KMS-11 (cell line): ENCODE data around the gene SLC1A4.
"Not testable (repeated sequence)": the region's sequence is repeated elsewhere in the genome, so short reads cannot be mapped to it uniquely, and the experiment has no call there.

Source experiments
- H2AFZ ChIP-seq: fragments of 200-600 bp; sonication (generic); 2 replicates; pipeline ENCODE4 v1.6.1; 2016; ENCODE audit warnings: antibody characterized with exemption, mixed run types, low read depth
- H3K27ac ChIP-seq: fragments of 200-600 bp; sonication (generic); 2 replicates; pipeline ENCODE4 v1.6.1; 2016; ENCODE audit warnings: mild to moderate bottlenecking, mixed run types
- H3K27me3 ChIP-seq: fragments of 200-600 bp; sonication (generic); 2 replicates; pipeline ENCODE4 v1.6.1; 2017; ENCODE audit warnings: mild to moderate bottlenecking, low read depth, mixed run types, moderate library complexity; ENCODE audit not compliant: insufficient read depth
- H3K36me3 ChIP-seq: fragments of 200-600 bp; sonication (generic); 2 replicates; pipeline ENCODE4 v1.6.1; 2017; ENCODE audit warnings: mild to moderate bottlenecking, mixed run types; ENCODE audit not compliant: insufficient read depth
- H3K4me1 ChIP-seq: fragments of 200-600 bp; sonication (generic); 2 replicates; pipeline ENCODE4 v1.6.1; 2016; ENCODE audit warnings: mild to moderate bottlenecking, low read depth, mixed run types; ENCODE audit not compliant: poor library complexity, severe bottlenecking
- H3K4me2 ChIP-seq: fragments of 200-600 bp; sonication (generic); 2 replicates; pipeline ENCODE4 v1.7.0; 2016; ENCODE audit warnings: mild to moderate bottlenecking, mixed run types
- H3K4me3 ChIP-seq: fragments of 200-600 bp; sonication (generic); IDR thresholded peaks from 2 replicates; pipeline ENCODE4 v1.6.1; 2017; ENCODE audit warnings: low read depth, low read length, mixed read lengths; ENCODE audit not compliant: insufficient read depth
- H3K79me2 ChIP-seq: fragments of 200-600 bp; sonication (generic); 2 replicates; pipeline ENCODE4 v1.6.1; 2016; ENCODE audit warnings: low read depth, mixed run types; ENCODE audit not compliant: insufficient read depth
- H3K9ac ChIP-seq: fragments of 200-600 bp; sonication (generic); 2 replicates; pipeline ENCODE4 v1.6.1; 2016; ENCODE audit warnings: mild to moderate bottlenecking, mixed run types
- H4K20me1 ChIP-seq: fragments of 200-600 bp; sonication (generic); 2 replicates; pipeline ENCODE4 v1.6.1; 2016; ENCODE audit warnings: mild to moderate bottlenecking, mixed run types; ENCODE audit not compliant: insufficient read depth
- CTCF ChIP-seq: fragments of 200-600 bp; sonication (generic); conservative IDR thresholded peaks from 2 replicates; pipeline ENCODE4 v1.6.1; 2017; ENCODE audit warnings: low read depth, mild to moderate bottlenecking, antibody characterized with exemption, low read length, moderate library complexity, mixed read lengths

SLC1A4 gene

GRCh38 chr2:65032019-65032975 lies 43.1 kb downstream of the SLC1A4 start:
- Histone ChIP-seq H3K9ac (peak overlapping the region; percentile 40; the same call in 1 of the 2 replicates), H4K20me1 (no peaks in the 10 kb centered on the region), H3K27ac (peak overlapping the region; percentile 63; the same call in 1 of the 2 replicates), H3K4me3 (peak overlapping the region; percentile 78), H3K4me2 (peak overlapping the region; percentile 95), H3K36me3 (no peaks in the 10 kb centered on the region), H3K4me1 (peaks cover 69% of the 10 kb centered on the region), H3K27me3 (no peaks in the 10 kb centered on the region), H3K79me2 (no peaks in the 10 kb centered on the region), H2AFZ (peak overlapping the region; percentile 48; the same call in 1 of the 2 replicates)
- 0 out of 2 replicates have a peak, but pooled peaks have one; percentile 13 for TF ChIP-seq CTCF

GRCh38 chr2:65033178-65033577 lies 44.0 kb downstream of the SLC1A4 start:
- H3K4me3 ChIP-seq: no peak overlapping the region
- H4K20me1 ChIP-seq: no peaks in the 10 kb centered on the region
- H3K9ac ChIP-seq: no peak overlapping the region
- no peak overlapping the region; the same call in 1 of the 2 replicates for H2AFZ ChIP-seq
- H3K79me2 ChIP-seq: no peaks in the 10 kb centered on the region
- no peak overlapping the region; the same call in 1 of the 2 replicates for H3K4me2 ChIP-seq
- no peaks in the 10 kb centered on the region for H3K27me3 ChIP-seq
- peaks cover 61% of the 10 kb centered on the region for H3K4me1 ChIP-seq
- H3K36me3 ChIP-seq: no peaks in the 10 kb centered on the region
- H3K27ac ChIP-seq: peak overlapping the region; percentile 20; the same call in 1 of the 2 replicates
- peak; percentile 49 for TF ChIP-seq CTCF

- not testable (repeated sequence) for H4K20me1 ChIP-seq, H3K4me2 ChIP-seq, H3K27me3 ChIP-seq, H3K79me2 ChIP-seq, H2AFZ ChIP-seq, H3K36me3 ChIP-seq, H3K9ac ChIP-seq, H3K4me3 ChIP-seq
- peak overlapping the region; percentile 20; the same call in 1 of the 2 replicates for H3K27ac ChIP-seq
- peaks cover 56% of the 10 kb centered on the region for H3K4me1 ChIP-seq
Measured at GRCh38 chr2:65033667-65034066, 44.5 kb downstream of the SLC1A4 start.

- no peaks in the 10 kb centered on the region for H3K27me3 ChIP-seq
- no peak overlapping the region for H3K27ac ChIP-seq
- no peaks in the 10 kb centered on the region for H3K79me2 ChIP-seq
- H3K4me1 ChIP-seq: peaks cover 44% of the 10 kb centered on the region
- H3K36me3 ChIP-seq: no peaks in the 10 kb centered on the region
- no peak overlapping the region for H3K9ac ChIP-seq
- no peak overlapping the region for H3K4me3 ChIP-seq
- no peak for TF ChIP-seq CTCF
- H3K4me2 ChIP-seq: no peak overlapping the region
- H2AFZ ChIP-seq: no peak overlapping the region
- H4K20me1 ChIP-seq: no peaks in the 10 kb centered on the region
Measured at GRCh38 chr2:65035351-65035943, 46.2 kb downstream of the SLC1A4 start.
